ENCODE data around the gene MYPN.

The MYPN gene

DNA sequence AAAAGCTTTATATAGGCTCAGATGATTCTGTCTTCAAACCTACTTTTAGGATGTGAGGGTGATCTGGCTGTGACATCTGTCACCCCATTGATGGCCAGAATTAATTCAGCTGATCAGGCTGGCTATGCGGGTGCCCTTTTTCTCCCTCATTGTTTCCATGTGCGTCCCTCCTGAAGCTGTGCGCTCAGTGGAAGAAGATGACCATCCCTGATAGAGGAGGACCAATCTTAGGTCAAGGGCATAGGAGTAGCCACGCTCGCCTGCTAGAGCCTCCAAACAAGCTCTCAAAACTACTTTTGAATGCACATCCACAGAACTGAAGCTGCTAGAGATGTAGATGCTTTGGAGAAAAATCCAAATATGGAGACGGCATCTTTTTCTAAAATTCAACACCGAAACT is 48.7 kb downstream of the MYPN start:
- peaks cover 6% of the 10 kb centered on the region for H3K27me3 Mint-ChIP-seq (ENCODE audit: low read depth, poor library complexity)
- TF ChIP-seq, protein P1, sequence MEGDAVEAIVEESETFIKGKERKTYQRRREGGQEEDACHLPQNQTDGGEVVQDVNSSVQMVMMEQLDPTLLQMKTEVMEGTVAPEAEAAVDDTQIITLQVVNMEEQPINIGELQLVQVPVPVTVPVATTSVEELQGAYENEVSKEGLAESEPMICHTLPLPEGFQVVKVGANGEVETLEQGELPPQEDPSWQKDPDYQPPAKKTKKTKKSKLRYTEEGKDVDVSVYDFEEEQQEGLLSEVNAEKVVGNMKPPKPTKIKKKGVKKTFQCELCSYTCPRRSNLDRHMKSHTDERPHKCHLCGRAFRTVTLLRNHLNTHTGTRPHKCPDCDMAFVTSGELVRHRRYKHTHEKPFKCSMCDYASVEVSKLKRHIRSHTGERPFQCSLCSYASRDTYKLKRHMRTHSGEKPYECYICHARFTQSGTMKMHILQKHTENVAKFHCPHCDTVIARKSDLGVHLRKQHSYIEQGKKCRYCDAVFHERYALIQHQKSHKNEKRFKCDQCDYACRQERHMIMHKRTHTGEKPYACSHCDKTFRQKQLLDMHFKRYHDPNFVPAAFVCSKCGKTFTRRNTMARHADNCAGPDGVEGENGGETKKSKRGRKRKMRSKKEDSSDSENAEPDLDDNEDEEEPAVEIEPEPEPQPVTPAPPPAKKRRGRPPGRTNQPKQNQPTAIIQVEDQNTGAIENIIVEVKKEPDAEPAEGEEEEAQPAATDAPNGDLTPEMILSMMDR (IDR thresholded peaks at IDR 0.05) = no peak
- DNase-seq = no peak
- H3K27ac Mint-ChIP-seq = no peak overlapping the region
- no peaks in the 10 kb centered on the region for H3K36me3 Mint-ChIP-seq (ENCODE audit: low read depth)
- H3K9me3 Mint-ChIP-seq = no peaks in the 10 kb centered on the region
- no peak overlapping the region for H3K4me3 Mint-ChIP-seq
- H3K4me1 Mint-ChIP-seq = peaks cover 26% of the 10 kb centered on the region

DNA sequence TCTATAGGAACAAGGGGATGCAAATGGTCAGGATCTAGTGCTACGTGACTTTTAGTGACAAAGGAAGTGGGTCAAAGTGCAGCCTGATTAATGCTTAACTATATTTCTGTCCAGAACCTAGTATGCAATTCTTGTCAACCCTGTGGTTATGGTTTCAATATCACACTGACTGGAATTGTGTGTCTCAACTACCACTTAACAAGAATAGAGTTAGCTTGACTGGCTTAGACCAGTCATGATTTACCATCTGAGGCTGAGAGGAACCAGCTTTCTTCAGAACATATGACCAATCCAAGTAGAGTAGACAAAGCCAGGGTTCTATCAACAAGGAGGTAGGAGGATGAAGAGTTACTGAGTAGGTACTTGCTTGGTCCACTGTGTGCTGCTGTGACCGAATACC is 54.4 kb downstream of the MYPN start:
- TF ChIP-seq, protein P1 (IDR thresholded peaks at IDR 0.05) = no peak
- H3K9me3 Mint-ChIP-seq = peaks cover 5% of the 10 kb centered on the region
- H3K27ac Mint-ChIP-seq = no peak overlapping the region
- H3K4me3 Mint-ChIP-seq = no peak overlapping the region
- DNase-seq = no peak
- no peaks in the 10 kb centered on the region for H3K36me3 Mint-ChIP-seq (ENCODE audit: low read depth)
- peaks cover 11% of the 10 kb centered on the region for H3K27me3 Mint-ChIP-seq (ENCODE audit: low read depth, poor library complexity)
- no peaks in the 10 kb centered on the region for H3K4me1 Mint-ChIP-seq

DNA sequence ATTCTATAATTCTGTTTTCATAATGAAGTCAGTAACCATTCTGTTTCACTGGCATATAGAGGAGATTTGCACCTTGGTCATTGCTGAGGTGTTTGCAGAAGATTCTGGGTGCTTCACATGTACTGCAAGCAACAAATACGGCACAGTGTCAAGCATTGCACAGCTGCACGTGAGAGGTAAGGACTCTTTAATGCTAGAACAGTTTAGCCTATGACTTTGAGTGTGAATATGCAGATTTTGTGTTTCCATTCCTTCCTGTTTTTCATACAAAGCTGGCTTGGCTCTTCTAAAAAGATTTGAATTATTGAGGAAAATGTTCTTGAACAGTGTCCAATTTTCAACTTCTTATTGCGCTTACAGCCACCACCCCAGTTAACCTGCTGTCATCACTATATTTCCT is 56.4 kb downstream of the MYPN start:
- Mint-ChIP-seq H3K9me3 (peaks cover 13% of the 10 kb centered on the region), H3K4me3 (no peak overlapping the region), H3K27ac (no peak overlapping the region), H3K4me1 (no peaks in the 10 kb centered on the region), H3K36me3 (ENCODE audit: low read depth) (no peaks in the 10 kb centered on the region), H3K27me3 (ENCODE audit: low read depth, poor library complexity) (peaks cover 12% of the 10 kb centered on the region)
- DNase-seq = no peak
- TF ChIP-seq, protein P1 (IDR thresholded peaks at IDR 0.05) = no peak

DNA sequence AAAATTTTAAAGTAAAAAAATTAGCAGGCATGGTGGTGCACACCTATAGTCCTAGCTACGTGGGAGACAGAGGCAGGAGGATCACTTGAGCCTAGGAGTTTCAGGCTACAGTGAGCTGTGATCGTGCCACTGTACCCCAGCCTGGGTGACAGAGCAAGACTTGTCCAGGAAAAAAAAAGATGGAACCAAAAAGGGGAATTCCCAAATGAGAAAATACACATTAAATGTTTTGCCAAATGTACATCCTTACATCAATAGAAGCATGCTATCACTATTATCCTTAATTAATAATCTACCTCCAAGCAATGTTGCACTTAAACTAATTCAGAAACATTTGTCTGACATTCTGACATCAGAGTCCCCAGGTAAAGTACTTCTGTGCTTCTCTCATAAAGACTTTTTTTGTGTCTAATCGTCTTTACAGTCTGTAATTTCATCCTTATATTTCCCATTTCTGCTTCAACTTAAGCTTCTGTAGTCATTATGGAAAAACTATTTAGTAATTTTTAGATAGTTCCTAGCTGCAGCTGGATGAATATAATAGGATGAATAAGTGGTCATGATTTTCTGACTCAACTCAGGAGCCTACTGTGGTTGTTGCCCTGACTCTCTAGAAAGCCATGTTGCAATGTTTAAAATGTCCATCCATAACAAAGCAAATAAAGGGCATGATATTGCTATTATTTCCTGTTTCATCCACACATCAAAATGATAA is 57.7 kb downstream of the MYPN start:
- peaks cover 15% of the 10 kb centered on the region for H3K27me3 Mint-ChIP-seq (ENCODE audit: low read depth, poor library complexity)
- H3K36me3 Mint-ChIP-seq (ENCODE audit: low read depth) = no peaks in the 10 kb centered on the region
- peaks cover 13% of the 10 kb centered on the region for H3K9me3 Mint-ChIP-seq
- no peak overlapping the region for H3K4me3 Mint-ChIP-seq
- TF ChIP-seq, protein P1 (IDR thresholded peaks at IDR 0.05) = no peak
- no peak overlapping the region for H3K27ac Mint-ChIP-seq
- no peak for DNase-seq
- H3K4me1 Mint-ChIP-seq = no peaks in the 10 kb centered on the region

DNA sequence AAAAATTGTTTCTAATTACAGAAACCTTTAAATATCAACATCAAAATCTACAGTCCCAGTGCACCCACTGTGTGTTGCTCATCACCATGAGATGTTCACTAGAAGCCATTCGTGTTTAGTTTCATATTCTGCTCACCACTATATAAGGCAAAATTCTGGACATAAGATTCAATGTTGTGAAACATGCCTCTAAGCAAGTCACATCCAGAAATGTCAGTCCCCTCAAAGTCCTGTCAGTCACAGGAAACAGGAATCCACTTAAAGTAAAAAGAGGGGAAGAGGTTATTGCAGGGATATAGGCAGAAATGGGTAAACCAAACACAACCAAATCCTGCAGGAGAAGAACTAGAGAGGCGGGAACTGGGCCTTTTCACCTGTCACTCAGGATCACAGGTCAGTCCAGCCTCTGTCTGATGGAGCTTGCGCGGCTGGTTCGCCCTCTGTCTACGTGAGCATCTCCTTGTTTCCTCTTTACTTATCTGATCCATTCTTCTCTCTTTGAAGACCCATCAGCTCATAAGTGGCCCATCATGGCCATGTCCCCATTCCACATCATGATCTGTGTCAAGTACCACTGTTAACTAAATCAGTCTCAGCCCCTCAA is 58.4 kb downstream of the MYPN start:
- TF ChIP-seq, protein P1 (IDR thresholded peaks at IDR 0.05) = no peak
- Mint-ChIP-seq H3K27ac (no peak overlapping the region), H3K27me3 (ENCODE audit: low read depth, poor library complexity) (peaks cover 13% of the 10 kb centered on the region), H3K36me3 (ENCODE audit: low read depth) (no peaks in the 10 kb centered on the region), H3K4me3 (no peak overlapping the region), H3K4me1 (no peaks in the 10 kb centered on the region), H3K9me3 (peaks cover 13% of the 10 kb centered on the region)
- DNase-seq = no peak

All from nephron progenitor cell (in vitro differentiated cells).